HG03066 (cell line): Measurements from ENCODE around the gene SRP14.
A peak's percentile ranks its signal among the peaks of the same experiment; 100 is the strongest.
"Not testable (repeated sequence)": the region's sequence is repeated elsewhere in the genome, so short reads cannot be mapped to it uniquely, and the experiment has no call there.

Experiments used
- ATAC-seq: cut with Tn5 transposase; IDR thresholded peaks from one replicate; pipeline ENCODE4 v1.9.1; 2021; ENCODE audit warnings: low read depth; ENCODE audit not compliant: unreplicated experiment

SRP14 gene

DNA sequence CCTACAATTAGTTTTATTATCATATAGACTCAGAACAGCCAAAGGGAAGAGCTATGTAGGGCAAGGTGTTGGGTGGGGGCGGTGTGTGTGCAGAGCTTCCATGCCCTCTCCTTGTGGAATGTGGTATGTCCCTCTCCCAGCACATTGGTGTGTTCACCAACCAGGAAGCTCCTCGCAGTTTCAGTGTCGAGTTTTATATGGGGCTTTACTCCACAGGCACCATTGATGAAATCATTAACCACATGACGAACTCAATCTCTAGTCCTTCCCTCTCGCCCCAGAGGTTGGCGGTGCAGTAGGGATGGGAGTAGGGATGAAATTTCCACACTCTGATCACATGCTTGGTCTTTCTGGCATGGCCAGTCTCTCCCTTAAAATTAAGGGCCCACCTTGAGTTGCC is 13.6 kb upstream of the SRP14 start:
- ATAC-seq, result no peak

DNA sequence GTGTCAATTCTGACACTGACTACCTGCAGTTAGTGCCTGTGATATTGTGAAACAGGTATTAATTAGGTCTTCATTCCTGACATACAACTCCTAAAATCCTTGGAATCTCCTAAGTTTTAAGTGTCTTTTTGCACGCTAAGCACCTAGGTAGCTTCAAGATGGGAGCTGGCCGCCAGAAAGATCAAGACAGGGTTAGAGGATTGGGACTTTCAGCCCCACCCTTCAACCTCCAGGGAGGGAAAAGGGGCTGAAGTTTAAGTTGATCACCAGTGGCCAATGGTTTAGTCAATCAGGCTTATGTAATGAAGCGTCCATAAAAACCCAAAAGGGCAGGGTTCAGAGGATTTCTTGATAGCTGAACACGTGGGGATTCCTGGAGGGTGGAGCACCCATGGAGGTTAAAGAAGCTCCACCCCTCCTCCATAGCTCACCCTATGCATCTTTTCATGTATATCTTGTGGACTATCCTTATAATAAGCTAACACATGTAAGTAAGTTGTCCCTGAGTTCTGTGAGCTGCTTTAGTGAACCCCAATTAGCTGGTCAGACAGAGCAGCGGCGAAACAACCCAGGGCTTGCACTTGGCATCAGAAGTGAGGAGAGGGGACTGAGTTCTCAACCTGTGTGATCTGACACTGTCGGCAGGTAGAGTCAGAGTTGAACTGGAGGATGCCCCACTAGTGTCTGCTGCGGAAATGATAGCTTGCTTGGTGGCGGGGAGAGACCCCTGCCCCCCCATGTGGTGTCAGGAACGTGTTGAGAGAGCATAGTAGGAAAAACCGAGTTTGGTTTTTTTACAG is 12.8 kb upstream of the SRP14 start:
- ATAC-seq, result no peak

DNA sequence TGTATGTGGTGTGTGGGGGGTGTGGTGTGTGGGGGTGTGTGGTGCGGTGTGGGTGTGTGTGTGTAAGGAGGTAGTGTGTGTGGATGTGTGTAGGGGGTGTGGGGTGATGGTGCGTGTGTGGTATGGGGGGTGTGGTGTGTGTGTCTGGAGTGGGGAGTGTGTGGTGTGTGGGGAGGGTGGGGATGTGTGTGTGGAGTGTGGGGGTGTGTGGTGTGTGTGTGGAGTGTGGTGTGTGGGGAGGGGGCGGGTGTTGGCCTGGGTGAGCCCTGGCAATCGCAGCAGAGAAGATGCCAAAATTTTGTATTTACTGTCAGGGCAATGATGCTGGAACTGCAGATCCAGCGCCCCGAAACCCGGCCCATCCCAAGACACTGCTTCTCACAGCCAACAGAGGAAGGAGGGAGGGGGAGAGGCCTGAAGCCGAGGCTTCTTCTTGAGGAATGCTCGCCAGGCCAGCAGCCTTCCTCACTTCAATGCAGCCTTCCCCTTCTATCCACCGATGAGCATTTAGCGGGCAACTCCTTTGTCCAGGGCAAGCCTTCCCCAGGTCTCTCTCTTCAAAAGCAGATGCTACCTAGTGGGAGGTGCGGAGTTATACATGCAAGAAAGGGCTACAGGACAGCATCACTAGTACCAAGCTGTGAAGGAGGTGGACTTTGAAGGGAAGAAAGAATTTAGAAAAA is 11.9 kb upstream of the SRP14 start:
- no peak for ATAC-seq

DNA sequence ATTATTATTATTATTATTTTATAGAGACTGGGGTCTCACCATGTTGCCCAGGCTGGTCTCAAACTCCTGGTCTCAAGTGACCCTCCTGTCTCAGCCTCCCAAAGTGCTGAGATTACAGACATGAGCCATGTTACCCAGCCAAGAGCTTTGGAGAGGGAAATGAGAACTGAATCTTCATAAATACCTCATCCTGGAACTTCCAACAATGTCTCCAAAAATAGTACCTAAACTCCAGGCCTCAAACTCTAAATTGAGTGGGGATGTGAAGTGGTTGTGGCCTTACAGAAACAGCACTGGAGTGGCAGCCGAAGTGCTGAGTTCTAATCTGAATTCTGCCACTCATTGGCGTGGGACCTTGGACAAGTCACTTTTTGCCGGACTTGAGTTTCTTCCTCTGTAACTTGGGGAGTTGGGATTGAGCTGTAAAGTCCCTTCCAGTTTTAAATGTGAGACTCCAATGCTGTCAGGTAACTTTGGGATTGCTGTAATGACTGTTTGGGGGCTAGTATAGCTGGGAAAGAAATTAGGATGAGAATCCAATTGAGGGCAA is 10.0 kb upstream of the SRP14 start:
- ATAC-seq, result no peak

DNA sequence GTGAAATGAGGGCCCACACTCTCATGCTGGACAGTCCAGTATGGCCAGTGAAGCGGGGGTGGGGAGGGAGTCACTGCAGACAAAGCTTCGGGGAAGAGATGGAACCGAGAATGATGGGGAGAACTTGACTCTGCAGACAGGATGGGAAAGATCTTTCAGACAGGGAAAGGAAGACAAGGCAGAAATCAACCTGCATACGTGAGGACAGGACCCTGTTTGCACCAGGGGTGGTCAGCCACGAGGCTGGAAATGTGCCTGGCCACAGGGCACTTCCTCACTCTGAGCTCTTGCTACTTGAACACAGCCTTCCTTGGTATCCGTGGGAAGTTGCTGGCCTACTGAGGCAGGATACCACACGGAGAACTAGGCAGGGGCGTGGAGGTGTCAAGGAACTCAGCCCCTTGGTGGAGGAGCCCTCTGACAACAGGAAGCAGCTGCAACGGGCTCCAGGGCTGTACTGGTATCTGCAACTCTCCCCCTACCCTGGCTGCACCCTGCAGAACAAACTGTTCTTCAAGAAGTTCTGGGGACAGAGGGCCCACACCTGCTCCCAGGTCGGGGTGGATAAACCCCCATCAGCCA is 9.3 kb upstream of the SRP14 start:
- peak; percentile 2 for ATAC-seq

DNA sequence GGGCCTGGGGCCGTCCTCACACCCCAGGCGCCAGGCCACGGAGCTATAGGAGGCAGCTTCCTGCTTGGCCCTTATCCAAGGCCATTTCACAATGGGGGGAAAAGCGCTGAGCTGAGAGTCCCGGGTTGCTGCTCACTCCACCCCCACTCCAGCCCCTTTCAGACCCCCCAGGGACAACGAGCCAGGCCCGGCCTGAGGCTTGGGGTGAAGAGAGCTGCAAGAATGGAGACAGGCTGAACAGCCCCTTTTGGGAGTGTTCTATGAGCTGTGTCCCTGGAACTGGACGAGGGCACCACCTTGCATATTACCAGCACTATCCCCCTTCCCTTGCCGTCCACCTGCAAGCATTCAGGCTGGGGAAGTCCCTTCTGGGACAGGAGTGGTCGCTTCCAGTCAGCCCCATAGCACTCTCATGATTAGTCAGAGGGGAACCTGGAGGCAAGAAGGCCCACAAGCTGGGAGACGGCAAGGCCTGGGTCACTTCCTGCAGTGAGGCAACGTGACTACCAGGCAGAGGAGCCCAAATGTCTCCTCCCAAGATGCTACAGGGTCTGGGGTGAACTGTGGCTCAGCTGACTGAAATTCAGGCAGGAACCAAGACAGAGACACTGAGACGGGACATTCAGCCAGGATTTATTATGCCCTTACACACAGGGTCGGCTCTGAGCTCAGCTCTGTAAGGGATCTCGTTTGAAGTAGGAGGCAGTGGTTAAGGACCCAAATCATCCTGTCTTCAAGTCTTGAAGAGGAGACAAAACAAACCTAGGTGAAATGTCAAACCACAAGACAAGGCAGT is 8.6 kb upstream of the SRP14 start:
- peak; percentile 62 for ATAC-seq

DNA sequence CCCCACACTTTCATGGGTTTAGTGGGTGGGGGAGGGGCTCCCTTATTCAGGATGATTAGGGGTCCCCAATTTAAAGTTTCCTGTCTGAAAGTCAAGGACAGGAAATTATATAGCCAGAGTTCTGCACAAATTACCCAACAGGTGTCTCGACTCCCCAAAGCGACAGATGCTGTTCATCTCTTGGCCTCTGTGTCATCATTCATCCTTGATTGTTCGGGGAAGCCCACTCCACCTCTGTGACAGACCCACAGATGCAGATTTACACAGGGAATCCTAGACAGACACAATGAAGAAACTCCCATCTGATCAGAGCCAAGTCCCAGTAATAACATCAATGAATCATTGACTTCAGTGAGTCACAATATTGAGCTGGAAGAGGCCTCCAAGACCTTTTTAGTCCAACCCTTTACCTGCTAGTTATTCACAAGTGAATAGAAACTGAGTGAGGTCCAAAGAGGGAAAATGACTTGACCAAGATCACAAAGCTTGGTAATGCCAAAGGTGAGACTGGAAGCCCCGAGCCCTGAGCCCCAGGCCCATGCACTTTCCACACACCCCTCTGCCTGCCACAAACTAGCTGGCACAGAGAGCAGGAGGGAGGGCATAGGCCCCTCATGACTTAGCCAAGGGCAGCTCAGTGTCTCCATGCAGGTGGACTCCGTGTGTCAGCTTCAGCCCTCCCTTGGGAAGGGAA is 7.9 kb upstream of the SRP14 start:
- ATAC-seq, result no peak

DNA sequence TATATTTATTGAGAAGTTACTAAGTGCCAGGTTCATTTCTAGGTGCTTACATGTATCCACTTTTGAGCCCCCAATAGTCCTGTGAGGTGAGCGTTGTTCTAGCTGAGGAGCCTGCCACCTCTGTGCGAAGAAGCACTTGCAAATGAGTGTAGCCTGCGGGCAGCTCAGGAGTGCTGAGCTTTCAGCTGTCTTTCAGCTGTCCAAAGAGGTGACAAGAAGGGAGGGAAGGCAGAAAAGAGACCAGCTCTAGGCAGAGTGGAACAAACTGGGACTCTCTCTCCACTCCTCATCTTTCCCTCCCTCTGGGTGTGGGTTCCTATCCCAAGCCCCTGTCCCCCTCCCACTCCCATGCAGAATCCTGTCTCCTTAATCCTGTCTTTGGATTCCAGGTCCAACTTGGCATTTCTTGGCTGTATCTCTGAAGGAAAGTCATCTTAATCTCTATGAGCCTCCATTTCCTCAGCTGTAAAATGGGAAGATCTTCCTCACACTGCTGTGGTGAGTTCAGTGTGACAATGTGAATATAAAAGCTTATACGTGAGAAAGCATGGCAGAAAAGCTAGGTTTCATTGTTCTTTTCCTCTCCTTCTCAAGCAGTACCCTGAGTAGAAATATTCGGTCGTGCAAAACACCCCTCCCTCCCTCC is 6.7 kb upstream of the SRP14 start:
- no peak for ATAC-seq

DNA sequence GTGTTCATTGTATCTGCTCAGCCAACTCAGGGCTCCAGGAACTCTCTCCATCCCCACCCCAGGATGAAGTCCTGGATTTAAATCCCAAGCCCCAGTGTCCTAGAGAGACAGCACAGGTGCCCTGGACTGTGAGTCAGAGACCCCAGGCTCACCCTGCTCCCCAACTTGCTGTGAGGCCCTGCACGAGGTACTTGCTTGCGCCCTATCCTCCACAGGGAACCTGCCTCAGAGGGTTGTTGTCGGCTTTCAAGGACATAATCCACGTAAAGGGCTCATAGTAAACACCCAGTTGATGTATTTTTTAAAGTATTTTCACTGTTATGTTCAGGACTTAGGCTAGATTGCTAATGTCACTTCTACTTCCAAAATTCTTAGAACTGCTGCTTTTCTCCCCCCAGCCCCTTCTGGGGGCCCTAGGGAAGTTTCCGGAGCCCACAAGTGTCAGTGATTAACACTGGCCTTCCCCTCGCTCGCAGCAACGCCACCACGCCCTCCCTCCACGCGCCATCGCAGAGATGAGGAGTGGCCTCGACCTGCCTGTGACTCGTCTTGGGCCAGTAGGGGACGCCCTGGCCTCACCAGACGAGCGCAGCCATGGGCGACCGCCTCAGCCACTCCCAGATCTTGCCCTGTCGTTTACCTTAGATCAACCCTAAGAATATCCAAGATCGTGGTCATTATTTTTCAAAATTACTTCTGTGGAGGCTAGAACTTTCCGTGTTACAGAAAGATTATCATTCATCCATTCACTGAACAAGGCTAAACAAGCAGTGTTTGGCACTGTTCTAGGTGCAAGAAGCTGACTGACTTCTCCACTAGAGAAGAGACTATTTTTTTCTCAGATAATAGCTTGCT is 6.0 kb upstream of the SRP14 start:
- peak; percentile 60 for ATAC-seq

DNA sequence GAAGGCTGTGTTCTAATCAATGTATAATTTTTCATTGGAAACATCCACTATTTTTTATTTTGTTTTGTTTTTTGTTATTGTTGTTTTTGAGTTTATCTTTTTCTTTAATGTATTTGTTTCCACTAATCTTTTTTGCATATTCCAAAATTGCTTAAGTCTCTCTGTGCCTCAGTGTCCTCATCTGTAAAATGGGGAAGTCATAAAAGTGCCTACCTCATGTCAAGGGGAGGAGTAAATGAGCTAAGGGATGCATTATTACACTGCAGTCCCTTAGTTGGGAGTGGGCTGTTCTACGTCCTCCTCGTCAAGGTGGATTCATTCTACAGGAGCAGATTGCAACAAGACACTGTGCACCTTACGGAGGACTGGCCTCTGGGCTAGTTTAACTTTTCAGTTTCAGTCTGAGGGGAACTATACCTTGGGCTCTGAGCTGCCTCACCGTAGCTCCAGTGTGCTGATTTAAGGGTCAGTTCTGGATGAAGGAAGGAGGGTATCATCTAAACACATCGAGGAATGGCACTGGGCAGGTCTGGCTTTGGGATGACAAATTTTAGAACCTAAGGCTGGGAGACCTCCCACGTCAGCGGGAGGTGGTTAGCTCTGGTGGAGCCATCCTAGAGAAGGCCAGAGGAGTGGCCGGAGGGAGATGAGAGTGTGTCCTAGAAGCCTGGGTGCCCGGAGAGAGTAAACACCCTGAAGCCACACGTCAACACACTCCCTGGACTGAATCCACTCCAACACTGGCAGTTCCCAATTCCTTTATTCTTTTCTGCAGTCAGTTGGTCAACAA is 5.1 kb upstream of the SRP14 start:
- ATAC-seq, result no peak

DNA sequence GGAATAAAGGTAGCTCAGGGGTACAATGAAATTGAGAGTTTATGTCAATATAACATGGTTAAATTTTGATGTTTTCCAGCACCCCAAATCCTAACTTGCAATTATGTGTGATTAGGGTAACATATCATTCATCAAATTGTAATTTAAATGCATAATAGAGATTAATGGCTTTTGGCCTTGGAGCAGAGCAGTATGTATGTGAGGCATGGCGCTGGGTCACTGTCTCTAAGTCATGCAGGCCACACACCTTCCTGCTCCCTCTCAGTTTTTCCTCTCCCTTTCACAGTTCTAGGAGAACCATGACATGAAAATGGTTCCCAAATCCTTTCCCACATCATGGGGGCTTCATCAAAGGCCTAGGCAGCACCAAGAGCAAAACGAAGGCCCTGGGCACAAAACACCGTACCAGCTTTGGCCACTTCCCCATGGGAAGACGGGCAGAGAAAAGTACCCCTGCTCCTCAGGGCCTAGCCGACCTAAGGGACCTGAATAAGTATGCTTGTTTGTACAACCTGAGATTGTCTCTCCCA is 3.9 kb upstream of the SRP14 start:
- no peak for ATAC-seq

DNA sequence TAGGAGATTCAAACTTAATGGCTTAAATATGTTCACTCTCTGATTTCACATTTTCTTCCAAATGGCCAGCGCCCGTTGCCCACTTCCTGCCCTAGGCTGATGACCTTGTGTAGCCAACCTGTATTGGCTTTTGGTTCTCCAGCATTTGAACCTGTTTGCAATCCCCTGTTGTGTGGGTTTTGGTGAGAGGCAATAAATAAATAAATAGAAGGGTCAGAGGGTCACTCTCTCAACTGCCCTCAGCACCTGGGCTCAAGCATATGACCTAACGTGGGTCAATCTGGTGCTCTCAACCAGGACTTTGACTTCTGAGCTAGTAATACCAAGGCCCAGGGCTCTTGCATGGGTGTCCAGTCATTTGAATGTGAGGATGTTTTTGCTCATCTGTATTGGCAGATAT is 1.8 kb upstream of the SRP14 start:
- ATAC-seq, result no peak

DNA sequence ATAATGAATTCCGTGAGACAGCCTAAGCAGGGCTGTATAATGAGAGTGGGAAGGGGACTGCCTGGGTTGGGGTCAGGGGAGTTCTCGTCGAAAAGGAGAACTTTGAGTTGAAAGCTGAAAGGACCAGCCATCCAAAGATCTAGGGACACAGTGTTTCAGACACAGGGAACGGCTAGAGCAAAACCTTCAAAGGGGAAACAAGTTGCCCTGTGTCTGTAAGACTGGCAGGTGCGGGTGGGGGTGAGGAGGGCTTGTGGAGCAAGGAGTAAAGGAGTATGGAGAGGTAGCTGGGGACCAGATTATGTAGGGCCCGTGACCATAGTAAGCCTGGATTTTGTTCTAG is 1.3 kb upstream of the SRP14 start:
- ATAC-seq, result no peak

DNA sequence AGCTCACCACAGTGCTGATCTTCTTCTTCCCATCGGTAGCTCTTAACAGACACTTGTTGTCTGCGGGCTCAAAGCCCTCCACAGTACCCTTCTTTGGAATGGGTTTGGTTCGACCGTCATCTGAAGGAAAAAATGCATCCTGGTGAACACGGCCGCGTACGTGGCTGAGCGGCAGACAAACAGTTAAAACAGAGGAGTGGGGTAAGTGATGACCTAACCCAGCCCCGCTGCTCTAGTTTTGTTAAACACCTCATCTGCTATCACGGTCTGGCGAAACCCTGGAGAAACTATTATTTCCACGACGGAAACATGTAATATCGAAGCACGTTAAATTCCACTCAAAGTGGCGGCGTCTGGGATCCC is 725 bp downstream of the SRP14 start:
- ATAC-seq, result no peak

DNA sequence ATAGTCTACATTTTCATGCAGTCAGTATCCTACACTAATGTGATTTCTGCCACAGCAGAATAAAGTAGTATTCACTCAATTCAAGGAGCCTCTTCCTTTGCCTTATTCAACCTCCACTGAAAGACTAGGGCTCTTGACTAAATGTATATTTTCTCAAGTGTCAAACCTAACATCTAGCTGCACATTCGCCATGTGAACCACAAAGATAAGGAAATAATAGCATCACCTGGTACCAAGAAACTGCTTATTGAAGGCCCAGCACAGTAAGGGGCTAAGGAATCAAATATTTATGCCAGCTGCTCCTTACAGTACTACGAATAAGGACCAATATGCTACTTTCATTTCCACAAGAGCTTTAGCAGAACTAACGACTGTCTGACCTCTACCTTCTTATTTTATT is 1.3 kb downstream of the SRP14 start:
- ATAC-seq, result no peak

DNA sequence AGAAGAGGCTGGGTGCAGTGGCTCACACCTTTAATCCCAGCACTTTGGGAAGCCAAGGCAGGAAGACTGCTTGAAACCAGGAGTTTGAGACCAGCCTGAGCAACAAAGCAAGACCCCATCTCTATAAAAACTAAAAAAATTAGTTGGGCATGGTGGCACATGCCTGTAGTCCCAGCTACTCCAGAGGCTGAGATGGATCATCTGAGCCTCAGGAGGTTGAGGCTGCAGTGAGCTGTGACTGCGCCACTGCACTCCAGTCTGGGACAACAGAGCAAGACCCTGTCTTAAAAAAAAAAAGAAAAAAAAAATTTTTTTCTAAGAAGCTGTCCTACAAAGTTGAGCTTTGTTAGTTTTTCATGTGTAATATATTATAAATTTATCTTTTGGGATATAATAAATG is 3.8 kb downstream of the SRP14 start:
- not testable (repeated sequence) for ATAC-seq

DNA sequence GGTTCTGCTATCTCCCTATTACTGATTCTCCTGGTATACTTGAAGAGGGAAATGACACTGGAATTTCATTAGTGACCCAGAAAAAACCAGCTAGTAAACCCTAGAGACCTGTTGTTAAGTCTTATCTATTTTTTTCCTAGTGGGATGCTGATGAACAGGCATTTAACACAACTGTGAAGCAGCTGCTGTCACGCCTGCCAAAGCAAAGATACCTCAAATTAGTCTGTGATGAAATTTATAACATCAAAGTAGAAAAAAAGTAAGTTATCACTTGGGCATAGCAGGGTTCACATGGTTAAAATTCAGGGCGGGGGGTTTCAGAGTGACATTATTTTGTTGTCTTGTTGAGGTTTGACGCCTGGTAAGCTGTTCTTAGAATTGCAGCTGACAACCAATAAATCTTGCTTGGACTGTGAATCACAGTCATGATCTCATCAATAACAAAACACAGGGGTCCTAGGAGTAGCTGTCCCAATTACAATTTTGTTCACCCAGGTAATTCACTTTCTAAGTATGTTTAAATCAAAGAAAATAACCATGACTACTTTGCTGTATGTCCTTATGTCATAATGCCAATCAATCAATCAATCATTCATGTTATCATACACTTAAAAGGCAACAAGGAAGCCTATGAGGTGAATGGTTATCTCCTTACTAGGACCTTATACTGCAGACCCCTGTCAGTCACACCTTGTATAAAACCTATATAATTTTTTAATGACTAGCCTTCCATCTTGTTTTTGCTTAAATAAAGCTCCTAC is 4.6 kb downstream of the SRP14 start:
- no peak for ATAC-seq
